GM23338 (cell line): Measurements from ENCODE around the gene SENP5.

Source experiments
- CREB1 ChIP-seq: fragments of 250-450 bp; sonication (Bioruptor Pico); IDR thresholded peaks from 2 replicates; pipeline ENCODE4 v1.5.0; 2020; ENCODE audit warnings: low read depth, mild to moderate bottlenecking, moderate library complexity
- EZH2 ChIP-seq: fragments of 200-600 bp; sonication (generic); IDR thresholded peaks from one replicate; pipeline ENCODE4 v1.8.0; 2017; ENCODE audit warnings: antibody characterized with exemption, mild to moderate bottlenecking, low read depth; ENCODE audit not compliant: unreplicated experiment
- EZH2phosphoT487 ChIP-seq: fragments of 200-600 bp; sonication (generic); IDR thresholded peaks from one replicate; pipeline ENCODE4 v1.8.1; 2018; ENCODE audit warnings: antibody characterized with exemption; ENCODE audit not compliant: unreplicated experiment
- JUNB ChIP-seq: IDR thresholded peaks from one replicate; pipeline ENCODE4 v1.6.1; 2016; ENCODE audit warnings: antibody characterized with exemption; ENCODE audit not compliant: unreplicated experiment
- NANOG ChIP-seq: IDR thresholded peaks from 2 replicates; pipeline ENCODE4 v1.6.1; 2016; ENCODE audit warnings: antibody characterized with exemption, borderline replicate concordance
- POLR2AphosphoS5 ChIP-seq: IDR thresholded peaks from 2 replicates; pipeline ENCODE4 v1.6.1; 2016; ENCODE audit warnings: antibody characterized with exemption, low read depth
- STAT1 ChIP-seq: IDR thresholded peaks from one replicate; pipeline ENCODE4 v1.6.1; 2016; ENCODE audit warnings: antibody characterized with exemption; ENCODE audit not compliant: unreplicated experiment
- ZNF114 ChIP-seq: fragments of 250-450 bp; sonication (Bioruptor Pico); IDR thresholded peaks from 2 replicates; pipeline ENCODE4 v1.5.0; 2020; ENCODE audit warnings: mild to moderate bottlenecking, moderate library complexity
- ZNF331 ChIP-seq: fragments of 250-450 bp; sonication (Bioruptor Pico); IDR thresholded peaks from 2 replicates; pipeline ENCODE4 v1.5.0; 2020; ENCODE audit warnings: low read depth, mild to moderate bottlenecking, moderate library complexity
- TF ChIP-seq, protein P1 (sequence below), 2 experiments: fragments of 200-600 bp in 1 of 2; sonication (generic) in 1 of 2; conservative IDR thresholded peaks; 2 replicates each; pipeline versions ENCODE4 v1.5.1 to v1.6.1; 2016 to 2017; ENCODE audit warnings: antibody characterized with exemption in 2 of 2, low read depth in 2 of 2, mild to moderate bottlenecking in 2 of 2, moderate library complexity in 1 of 2
- TF ChIP-seq, protein P2 (sequence below): IDR thresholded peaks from one replicate; pipeline ENCODE4 v1.6.1; 2018; ENCODE audit warnings: antibody characterized with exemption; ENCODE audit not compliant: unreplicated experiment
- TF ChIP-seq, protein P3 (sequence below): IDR thresholded peaks from 2 replicates; pipeline ENCODE4 v1.6.1; 2016; ENCODE audit warnings: antibody characterized with exemption
- TF ChIP-seq, protein P4 (sequence below): fragments of 250-450 bp; sonication (Bioruptor Pico); IDR thresholded peaks from 2 replicates; pipeline ENCODE4 v1.5.0; 2020; ENCODE audit warnings: mild to moderate bottlenecking, moderate library complexity

- TF ChIP-seq, protein P1, sequence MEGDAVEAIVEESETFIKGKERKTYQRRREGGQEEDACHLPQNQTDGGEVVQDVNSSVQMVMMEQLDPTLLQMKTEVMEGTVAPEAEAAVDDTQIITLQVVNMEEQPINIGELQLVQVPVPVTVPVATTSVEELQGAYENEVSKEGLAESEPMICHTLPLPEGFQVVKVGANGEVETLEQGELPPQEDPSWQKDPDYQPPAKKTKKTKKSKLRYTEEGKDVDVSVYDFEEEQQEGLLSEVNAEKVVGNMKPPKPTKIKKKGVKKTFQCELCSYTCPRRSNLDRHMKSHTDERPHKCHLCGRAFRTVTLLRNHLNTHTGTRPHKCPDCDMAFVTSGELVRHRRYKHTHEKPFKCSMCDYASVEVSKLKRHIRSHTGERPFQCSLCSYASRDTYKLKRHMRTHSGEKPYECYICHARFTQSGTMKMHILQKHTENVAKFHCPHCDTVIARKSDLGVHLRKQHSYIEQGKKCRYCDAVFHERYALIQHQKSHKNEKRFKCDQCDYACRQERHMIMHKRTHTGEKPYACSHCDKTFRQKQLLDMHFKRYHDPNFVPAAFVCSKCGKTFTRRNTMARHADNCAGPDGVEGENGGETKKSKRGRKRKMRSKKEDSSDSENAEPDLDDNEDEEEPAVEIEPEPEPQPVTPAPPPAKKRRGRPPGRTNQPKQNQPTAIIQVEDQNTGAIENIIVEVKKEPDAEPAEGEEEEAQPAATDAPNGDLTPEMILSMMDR (conservative IDR thresholded peaks at IDR 0.05; ENCODE audit: low read depth in 2 of 2) = no peak
- TF ChIP-seq, protein P2, sequence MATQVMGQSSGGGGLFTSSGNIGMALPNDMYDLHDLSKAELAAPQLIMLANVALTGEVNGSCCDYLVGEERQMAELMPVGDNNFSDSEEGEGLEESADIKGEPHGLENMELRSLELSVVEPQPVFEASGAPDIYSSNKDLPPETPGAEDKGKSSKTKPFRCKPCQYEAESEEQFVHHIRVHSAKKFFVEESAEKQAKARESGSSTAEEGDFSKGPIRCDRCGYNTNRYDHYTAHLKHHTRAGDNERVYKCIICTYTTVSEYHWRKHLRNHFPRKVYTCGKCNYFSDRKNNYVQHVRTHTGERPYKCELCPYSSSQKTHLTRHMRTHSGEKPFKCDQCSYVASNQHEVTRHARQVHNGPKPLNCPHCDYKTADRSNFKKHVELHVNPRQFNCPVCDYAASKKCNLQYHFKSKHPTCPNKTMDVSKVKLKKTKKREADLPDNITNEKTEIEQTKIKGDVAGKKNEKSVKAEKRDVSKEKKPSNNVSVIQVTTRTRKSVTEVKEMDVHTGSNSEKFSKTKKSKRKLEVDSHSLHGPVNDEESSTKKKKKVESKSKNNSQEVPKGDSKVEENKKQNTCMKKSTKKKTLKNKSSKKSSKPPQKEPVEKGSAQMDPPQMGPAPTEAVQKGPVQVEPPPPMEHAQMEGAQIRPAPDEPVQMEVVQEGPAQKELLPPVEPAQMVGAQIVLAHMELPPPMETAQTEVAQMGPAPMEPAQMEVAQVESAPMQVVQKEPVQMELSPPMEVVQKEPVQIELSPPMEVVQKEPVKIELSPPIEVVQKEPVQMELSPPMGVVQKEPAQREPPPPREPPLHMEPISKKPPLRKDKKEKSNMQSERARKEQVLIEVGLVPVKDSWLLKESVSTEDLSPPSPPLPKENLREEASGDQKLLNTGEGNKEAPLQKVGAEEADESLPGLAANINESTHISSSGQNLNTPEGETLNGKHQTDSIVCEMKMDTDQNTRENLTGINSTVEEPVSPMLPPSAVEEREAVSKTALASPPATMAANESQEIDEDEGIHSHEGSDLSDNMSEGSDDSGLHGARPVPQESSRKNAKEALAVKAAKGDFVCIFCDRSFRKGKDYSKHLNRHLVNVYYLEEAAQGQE = no peak
- TF ChIP-seq CREB1 (CRISPR knock-in tag) (no peak), JUNB (no peak), POLR2AphosphoS5 (no peak), EZH2 (no peak), ZNF331 (no peak), EZH2phosphoT487 (no peak), NANOG (no peak), STAT1 (no peak), ZNF114 (CRISPR knock-in tag) (no peak)
- TF ChIP-seq, protein P3, sequence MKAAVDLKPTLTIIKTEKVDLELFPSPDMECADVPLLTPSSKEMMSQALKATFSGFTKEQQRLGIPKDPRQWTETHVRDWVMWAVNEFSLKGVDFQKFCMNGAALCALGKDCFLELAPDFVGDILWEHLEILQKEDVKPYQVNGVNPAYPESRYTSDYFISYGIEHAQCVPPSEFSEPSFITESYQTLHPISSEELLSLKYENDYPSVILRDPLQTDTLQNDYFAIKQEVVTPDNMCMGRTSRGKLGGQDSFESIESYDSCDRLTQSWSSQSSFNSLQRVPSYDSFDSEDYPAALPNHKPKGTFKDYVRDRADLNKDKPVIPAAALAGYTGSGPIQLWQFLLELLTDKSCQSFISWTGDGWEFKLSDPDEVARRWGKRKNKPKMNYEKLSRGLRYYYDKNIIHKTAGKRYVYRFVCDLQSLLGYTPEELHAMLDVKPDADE = no peak
- TF ChIP-seq, protein P4, sequence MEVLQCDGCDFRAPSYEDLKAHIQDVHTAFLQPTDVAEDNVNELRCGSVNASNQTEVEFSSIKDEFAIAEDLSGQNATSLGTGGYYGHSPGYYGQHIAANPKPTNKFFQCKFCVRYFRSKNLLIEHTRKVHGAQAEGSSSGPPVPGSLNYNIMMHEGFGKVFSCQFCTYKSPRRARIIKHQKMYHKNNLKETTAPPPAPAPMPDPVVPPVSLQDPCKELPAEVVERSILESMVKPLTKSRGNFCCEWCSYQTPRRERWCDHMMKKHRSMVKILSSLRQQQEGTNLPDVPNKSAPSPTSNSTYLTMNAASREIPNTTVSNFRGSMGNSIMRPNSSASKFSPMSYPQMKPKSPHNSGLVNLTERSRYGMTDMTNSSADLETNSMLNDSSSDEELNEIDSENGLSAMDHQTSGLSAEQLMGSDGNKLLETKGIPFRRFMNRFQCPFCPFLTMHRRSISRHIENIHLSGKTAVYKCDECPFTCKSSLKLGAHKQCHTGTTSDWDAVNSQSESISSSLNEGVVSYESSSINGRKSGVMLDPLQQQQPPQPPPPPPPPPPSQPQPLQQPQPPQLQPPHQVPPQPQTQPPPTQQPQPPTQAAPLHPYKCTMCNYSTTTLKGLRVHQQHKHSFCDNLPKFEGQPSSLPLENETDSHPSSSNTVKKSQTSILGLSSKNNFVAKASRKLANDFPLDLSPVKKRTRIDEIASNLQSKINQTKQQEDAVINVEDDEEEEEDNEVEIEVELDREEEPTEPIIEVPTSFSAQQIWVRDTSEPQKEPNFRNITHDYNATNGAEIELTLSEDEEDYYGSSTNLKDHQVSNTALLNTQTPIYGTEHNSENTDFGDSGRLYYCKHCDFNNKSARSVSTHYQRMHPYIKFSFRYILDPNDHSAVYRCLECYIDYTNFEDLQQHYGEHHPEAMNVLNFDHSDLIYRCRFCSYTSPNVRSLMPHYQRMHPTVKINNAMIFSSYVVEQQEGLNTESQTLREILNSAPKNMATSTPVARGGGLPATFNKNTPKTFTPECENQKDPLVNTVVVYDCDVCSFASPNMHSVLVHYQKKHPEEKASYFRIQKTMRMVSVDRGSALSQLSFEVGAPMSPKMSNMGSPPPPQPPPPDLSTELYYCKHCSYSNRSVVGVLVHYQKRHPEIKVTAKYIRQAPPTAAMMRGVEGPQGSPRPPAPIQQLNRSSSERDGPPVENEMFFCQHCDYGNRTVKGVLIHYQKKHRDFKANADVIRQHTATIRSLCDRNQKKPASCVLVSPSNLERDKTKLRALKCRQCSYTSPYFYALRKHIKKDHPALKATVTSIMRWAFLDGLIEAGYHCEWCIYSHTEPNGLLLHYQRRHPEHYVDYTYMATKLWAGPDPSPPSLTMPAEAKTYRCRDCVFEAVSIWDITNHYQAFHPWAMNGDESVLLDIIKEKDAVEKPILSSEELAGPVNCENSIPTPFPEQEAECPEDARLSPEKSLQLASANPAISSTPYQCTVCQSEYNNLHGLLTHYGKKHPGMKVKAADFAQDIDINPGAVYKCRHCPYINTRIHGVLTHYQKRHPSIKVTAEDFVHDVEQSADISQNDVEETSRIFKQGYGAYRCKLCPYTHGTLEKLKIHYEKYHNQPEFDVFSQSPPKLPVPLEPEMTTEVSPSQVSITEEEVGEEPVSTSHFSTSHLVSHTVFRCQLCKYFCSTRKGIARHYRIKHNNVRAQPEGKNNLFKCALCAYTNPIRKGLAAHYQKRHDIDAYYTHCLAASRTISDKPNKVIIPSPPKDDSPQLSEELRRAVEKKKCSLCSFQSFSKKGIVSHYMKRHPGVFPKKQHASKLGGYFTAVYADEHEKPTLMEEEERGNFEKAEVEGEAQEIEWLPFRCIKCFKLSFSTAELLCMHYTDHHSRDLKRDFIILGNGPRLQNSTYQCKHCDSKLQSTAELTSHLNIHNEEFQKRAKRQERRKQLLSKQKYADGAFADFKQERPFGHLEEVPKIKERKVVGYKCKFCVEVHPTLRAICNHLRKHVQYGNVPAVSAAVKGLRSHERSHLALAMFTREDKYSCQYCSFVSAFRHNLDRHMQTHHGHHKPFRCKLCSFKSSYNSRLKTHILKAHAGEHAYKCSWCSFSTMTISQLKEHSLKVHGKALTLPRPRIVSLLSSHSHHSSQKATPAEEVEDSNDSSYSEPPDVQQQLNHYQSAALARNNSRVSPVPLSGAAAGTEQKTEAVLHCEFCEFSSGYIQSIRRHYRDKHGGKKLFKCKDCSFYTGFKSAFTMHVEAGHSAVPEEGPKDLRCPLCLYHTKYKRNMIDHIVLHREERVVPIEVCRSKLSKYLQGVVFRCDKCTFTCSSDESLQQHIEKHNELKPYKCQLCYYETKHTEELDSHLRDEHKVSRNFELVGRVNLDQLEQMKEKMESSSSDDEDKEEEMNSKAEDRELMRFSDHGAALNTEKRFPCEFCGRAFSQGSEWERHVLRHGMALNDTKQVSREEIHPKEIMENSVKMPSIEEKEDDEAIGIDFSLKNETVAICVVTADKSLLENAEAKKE (CRISPR knock-in tag) = no peak
These were observed 70.9 kb downstream of the SENP5 start for GRCh38 chr3:196938576-196938975.
